KOPT-K1 (cell line): Measurements from ENCODE around the gene METAP1D.

Experiments used
- H3K27ac ChIP-seq: fragments of 200-600 bp; sonication (generic); 2 replicates; pipeline ENCODE4 v1.5.1; 2016; ENCODE audit warnings: antibody characterized with exemption, mild to moderate bottlenecking, low read depth, low read length; ENCODE audit not compliant: poor library complexity, severe bottlenecking
- H3K36me3 ChIP-seq: fragments of 200-600 bp; sonication (generic); 2 replicates; pipeline ENCODE4 v1.5.1; 2017; ENCODE audit warnings: antibody characterized with exemption, mild to moderate bottlenecking, low read length, moderate library complexity; ENCODE audit not compliant: insufficient read depth
- H3K9me3 ChIP-seq: fragments of 200-600 bp; sonication (generic); 2 replicates; pipeline ENCODE4 v1.5.1; 2017; ENCODE audit warnings: antibody characterized with exemption, low read length, mild to moderate bottlenecking; ENCODE audit not compliant: insufficient read depth, poor library complexity, severe bottlenecking

METAP1D gene

GRCh38 chr2:172128484-172128883 is 128.7 kb downstream of the METAP1D start:
- H3K36me3 ChIP-seq: no peaks in the 10 kb centered on the region
- H3K27ac ChIP-seq: no peak overlapping the region
- no peaks in the 10 kb centered on the region for H3K9me3 ChIP-seq

- H3K27ac ChIP-seq: no peak overlapping the region
- no peaks in the 10 kb centered on the region for H3K9me3 ChIP-seq
- H3K36me3 ChIP-seq: no peaks in the 10 kb centered on the region
Measured at GRCh38 chr2:172129404-172129803, 129.7 kb downstream of the METAP1D start.
